Measurements from ENCODE around the gene HAO1. TPM values are rescaled to one million over a fixed set of nuclear protein-coding genes. Genes with fewer than 3 reads are reported as not detected.

The HAO1 gene
- total RNA-seq, 1 donor from 2014 or later = not detected

DNA sequence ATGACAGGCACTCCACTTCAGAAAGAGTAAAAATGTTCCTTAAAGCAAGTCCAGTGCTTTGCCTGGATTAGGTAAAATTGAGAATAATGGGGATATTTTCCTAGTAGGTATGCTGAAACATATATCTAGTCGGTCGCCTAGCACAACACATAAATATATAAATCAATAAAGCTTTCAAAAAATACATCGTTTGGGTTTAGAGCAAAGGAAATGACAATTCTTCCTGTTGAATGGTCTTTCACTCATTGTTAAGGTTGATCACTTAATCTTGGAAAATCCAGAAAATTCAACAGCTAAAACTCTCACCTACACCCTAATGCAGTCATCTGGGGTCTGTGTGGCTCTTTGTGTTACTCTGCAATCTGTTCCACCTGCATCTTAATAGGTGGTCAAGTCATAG is 13.9 kb downstream of the HAO1 start:
- no peak for ATAC-seq

DNA sequence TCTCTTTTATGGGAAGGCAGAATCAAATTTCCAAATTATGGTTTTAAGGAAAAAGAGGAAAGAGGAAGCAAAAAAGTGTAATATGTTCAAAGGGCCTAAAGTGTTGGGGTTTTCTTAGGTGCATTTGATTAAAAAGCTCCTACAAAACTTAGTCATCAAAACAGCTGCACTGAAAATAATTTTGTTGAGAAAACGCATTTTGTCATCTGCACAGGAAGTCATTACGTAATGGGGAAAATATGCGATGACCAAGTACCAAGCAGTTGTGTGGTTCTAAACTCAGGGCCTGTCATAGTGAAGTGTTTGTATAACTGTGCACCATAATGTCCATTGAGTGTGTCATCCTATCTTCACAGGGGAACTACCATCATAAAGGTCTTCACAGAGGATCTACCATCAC is 15.6 kb downstream of the HAO1 start:
- no peak for ATAC-seq

DNA sequence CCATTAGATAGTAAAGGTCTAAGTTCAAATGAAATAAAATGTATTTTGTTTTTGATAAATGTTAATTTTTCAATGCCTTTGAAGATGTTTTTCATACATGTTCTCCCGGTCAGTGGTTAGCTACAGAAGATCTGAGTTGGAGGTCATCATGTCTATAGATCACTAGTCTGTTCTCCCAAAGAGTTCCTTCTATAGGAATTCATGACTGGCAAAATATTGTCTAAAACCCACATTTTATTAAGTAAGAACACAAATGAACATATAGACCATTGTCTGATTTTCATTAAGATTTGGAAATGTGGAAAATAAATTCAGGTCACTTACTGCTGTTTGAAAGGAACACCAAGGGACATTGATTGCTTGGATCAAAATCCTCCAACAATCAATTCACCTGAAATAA is 23.6 kb downstream of the HAO1 start:
- ATAC-seq = no peak

DNA sequence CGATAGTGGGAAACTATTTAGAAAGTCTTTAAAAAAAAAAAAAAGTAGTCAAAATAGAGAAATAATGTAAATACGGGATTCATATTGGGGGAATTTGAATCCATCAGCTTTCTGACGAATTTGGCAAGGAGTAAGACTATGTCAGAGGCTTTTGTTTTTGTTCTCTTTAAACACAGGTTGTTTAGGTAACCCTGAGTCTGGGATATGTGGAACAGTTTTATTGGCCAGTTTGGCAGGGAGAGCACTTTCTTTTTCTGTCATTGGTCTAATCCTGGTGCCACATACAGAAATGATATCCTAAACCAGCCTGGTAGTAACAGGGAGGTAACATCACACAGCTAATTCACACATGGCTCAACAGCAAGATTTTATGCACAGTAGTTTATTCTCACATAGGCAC is 27.7 kb downstream of the HAO1 start:
- no peak for ATAC-seq

DNA sequence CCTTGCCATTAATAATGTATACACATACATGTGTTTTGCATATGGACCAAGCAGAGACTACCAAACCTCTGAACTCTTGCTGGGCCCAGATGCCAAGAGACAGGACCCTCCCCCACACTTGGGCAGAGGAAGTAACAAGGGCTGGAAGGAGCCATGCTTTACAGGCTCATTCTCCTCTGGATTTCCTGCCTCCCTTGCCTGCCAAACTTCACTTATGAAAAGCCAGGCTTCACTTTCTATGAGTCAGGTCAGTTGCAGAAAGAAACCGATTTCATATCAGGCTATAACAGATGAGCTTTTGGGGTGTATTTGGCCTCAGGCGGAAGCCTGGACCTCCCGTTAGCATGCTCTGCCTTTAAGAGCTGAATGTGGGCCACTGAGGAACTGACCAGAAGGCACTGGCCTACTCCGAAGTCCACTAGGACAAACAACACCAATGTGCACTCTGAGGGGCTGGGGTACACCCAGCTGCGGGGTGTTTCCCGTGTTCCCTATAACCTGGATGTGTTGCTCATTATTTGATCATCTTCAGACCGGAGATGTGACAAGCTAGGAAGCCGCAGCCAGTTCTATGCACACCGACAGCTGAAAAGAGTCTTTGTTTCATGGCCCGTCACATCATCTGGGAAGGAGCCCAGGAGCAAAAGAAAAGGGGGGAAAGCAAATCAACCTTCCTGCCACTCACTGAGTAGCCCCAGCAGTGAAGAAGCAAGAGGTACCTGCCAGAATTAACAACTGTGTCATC is 28.5 kb downstream of the HAO1 start:
- ATAC-seq = no peak

DNA sequence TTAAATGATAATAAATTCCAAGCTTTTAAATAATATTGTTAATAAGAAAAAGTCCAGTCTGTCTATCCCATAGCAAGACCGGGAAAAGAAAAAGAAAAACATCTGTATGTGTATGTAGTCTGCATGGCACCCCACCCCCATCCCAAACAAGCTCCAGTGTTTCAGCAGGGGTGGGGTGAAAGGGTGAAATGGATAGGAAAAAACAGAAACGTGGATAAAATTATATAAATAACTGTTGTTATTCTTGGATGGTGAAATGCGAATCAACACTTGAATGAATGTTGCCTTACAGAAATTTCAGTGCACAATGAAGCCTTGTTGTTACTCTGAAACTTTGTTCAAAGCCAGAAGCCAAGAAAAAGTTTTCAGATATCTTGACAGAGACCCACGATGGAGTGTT is 31.4 kb downstream of the HAO1 start:
- no peak for ATAC-seq

DNA sequence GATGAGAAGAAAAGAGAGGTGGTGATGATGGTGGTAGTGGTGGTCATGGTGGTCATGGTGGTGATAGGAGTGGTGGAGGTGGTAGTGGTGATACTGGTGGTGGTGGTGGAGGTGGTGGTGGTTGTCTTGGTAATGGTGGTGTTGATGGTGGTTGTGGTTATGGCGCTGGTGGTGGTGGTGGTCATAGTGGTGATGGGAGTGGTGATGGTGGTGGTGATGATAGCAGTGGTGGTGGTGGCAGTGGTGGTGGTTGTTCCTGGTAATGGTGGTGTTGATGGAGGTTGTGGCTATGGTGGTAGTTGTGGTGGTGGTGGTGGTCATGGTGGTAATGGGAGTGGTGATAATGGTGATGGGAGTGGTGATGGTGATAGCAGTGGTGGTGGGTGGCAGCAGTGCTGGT is 36.8 kb downstream of the HAO1 start:
- ATAC-seq = no peak

DNA sequence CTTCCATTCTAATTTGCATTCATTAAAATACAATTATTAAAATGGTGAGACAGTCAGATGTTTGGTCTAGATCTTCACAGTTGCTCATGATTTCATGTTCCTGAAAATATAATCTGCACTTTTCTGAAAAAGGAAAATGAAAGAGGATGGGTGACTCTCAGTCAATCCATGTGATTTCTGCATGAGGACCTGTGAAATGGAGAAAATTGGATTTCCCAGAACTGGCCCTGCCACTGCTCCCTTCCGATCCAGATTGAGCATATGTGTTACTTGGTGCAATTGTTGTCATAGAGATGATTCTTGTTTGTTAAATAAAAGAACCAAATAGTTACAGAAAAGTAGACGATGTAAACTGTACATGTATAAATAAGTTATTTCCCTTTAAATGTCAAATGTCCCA is 37.4 kb downstream of the HAO1 start:
- no peak for ATAC-seq

DNA sequence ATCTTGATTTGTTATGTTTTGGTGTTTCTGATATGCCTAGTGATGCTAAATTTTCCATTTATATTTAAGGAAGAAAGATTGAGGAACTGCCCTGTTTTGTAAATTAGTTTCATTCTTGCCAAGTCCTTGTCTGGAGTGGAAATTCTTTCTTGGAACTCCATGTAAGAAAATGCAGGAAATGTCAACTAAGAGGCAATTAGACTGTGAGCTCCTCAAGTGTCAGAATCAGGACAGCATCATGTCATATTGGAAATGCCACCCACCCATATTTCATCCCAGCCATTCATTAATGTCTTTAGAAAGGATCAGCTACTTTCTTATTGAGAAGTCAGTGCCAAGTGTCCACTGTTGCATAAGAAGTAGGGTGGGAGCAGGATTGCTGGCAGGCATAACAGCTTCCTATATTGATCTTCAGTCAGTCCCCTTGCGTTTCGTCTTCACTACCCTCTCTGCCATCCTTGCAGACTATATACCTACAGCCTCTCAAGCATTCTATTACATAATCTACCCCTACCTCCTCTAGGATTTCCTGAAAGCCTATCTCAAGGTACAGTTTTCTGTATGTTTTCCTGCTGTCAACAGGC is 42.4 kb downstream of the HAO1 start:
- no peak for ATAC-seq

DNA sequence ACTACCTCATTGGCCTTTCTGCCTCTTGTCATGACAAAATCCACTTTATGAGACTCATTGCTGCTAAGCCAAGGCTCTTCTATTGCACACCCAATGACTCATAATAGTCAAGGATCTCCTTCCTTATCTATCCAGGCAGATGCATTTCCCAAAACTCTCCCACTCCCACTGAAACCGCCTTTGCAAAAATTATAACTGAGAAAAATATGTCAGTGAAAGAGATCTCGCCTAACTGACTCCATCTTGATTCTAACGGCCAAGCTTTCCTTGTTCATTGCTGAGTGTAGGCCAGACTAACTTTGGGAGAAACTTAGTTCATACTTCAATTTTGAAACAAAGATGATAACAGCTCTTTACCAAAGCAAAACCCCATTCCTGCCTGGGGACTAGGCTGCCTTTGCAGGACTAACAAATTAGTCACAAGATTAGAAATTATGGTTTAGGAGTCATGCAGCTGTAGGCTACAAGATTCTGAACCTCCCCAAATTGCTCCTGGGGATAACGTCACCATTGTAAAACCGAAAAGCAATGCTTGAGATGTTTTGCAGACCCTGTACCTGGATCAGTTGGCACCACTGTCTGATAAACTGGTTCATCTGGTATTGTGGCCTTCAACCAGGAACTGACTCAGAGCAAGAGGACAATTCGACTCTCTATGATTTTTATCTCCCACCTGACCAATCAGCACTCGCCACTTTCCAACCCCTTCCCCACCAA is 47.1 kb downstream of the HAO1 start:
- ATAC-seq = no peak

DNA sequence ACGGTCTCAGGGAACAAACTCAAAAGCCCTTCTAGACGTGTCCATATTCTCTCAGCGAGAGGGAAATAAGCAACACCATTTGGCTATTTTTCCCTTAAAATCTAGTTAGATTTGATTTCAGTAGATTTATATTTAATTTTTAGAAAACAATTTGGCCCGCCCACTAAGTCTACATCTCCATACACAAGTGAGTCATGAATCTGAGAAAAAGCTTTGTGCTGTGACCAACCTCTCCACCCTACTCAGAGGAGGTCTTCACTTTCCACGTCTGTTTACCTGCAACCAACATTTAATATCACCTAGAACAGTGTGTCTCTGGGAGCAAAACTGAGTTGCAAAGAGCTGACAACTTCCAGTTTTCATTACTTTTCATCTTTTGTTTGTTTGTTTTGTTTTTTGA is 48.6 kb downstream of the HAO1 start:
- no peak for ATAC-seq

DNA sequence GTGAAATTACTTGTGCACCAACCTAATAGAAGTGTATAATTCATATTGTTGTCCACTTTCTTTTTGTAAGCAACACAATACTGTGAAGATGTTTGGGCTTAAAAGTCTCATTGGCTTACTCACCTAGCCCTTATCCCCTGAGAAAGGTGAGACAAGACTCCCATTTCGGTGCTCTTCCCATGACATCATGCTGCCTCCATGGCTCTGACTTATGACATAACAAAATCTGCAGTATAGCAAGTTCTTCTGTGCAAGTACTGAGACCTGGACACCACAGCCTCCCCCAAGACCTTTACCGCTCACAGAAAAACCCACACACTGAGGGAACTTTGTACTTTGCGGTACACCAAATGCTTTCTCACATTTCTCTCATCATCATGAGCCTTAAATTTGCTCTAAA is 50.5 kb downstream of the HAO1 start:
- no peak for ATAC-seq

DNA sequence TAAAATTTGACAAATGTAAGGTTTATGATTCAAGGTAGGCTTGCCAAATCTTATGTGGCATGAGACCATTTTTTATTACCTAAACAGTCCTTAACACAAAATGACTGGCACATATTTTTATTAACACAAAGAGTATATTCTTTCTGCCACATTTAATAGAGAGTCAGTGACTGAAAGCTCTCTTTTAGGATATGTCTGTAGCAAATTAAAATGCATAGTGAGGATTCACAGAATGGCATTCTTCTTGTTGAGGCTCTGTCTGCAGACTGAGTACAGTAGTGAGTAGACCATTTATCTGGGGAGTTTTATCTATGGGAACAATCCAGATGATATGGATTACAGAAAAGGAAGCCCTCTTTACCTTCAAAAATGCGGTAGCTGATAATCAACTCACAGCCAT is 56.5 kb downstream of the HAO1 start:
- ATAC-seq = no peak

DNA sequence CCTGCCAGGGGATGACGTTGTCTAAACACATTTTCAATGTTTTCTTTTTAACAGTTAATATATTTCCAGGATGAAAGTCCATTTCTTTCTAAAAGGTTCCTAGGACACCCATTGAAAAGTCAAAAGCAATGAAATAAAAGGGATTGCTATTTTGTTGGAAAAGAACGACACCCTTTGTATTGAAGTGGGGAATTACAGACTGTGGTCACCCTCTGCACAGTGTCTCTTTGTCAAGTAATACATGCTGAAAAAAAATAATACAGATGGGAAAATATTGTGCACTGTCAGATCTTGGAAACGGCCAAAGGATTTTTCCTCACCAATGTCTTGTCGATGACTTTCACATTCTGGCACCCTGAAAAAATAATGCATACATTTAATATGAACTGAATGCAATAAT is 56.9 kb downstream of the HAO1 start:
- ATAC-seq = no peak

DNA sequence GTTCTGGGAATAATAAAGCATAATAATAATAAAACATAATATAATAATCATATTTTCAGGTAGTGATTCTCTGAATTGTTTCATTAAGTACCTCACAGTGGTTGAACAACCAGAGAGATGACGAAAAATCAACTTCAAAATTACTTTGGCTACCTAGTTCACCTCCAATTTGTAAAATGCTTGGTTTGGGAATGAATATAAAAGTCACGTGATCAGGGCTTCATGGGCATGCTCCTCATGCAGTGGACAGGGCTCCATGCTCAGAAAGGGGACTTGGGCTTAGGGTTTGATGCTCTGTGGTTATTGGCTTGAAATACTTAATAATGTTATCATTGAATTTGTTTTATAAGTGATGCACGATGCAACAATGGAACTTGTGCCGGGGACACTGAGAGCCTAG is 58.2 kb downstream of the HAO1 start:
- ATAC-seq = no peak

DNA sequence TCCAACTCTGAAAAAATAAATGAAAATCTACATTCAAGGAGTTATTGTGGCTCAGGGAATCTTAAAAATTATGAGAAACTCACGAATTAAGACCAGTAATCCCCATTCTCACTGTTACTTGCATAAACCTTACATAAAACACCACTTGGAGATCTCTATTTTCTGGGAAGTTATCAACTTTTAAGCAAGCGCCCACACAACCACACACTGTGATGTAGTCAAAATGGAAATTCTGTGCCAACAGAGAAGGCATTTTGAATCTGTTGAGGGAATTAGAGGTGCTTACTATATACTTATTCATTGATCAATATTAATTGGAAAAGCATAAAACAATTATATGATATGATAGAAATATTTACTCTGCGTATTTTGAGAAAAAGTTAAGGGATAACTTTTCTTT is 58.7 kb downstream of the HAO1 start:
- ATAC-seq = no peak

DNA sequence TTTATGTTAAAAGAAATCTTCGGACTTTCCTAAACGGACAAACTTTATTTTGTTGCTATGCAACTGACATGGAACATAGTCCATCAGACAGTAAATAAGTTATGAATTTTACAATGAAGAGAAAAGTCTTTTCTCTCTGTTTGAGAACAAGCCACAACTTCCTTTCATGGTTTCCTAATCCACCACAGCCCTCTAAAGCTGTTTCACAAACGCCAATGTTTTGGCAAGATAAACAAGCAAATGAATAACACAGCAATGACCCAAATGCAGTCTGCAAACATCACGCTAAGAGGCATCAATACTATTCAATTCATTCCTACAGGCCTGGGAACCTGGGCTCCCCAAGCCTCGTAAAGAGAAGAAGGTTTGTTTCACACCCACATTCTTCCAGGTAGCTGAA is 60.4 kb downstream of the HAO1 start:
- no peak for ATAC-seq

DNA sequence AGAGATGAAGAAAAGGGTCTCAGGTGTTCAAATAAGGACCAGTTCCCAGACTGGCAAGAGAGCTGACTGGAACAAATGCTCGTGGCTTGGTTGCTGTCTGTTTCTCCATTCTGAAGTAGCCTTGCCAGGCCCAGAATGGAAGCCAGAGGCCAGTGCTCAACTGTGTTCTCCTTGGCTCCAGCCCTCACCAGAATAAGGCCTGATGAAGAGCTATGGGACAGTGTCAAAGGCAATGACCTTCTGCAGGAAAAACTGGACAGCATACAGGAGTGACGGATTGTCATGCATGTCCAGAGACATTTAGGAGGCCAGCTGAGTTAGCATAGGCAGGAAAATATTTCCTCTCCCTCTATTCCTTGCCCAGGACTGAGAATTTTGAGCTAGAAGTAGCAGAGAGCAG is 72.2 kb downstream of the HAO1 start:
- no peak for ATAC-seq

DNA sequence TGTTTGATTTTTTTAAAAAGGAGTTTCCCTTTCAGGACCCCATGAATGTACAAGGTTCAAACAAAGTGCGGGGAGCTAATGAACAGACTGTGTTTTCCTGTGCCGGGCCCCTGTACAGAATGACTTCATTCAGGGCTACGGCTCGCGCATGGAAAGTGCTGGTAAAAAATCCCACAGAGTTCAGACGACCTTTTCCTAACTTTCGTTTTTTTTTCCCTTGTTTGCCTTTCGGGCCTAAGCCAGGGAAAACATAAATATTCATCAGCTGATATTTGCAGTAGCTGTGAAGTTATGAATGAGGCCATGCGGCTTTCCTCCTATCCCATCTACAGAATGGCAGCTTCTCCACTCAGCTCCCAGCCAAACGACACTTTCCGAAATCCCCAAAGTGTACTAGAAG is 74.0 kb downstream of the HAO1 start:
- no peak for ATAC-seq

DNA sequence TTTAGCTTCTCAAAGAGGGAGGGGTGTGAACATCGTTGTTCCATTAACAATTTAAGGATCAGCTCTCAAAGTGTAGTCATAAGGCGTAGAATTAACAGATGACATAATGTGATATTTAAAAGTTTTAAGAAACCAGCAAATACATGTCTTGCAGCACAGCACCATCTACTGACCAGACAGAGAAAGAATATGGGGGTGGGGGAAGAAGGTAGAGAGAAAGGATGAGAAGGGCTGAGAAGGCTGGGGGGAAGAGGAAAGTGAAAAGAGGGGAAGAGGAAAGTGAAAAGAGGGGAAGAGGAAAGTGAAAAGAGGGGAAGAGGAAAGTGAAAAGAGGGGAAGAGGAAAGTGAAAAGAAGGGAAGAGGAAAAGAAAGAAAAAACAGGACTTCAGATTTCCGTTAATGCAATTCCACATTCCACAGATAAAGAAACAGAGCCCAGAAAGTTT is 80.9 kb downstream of the HAO1 start:
- peak; percentile 91 for ATAC-seq

DNA sequence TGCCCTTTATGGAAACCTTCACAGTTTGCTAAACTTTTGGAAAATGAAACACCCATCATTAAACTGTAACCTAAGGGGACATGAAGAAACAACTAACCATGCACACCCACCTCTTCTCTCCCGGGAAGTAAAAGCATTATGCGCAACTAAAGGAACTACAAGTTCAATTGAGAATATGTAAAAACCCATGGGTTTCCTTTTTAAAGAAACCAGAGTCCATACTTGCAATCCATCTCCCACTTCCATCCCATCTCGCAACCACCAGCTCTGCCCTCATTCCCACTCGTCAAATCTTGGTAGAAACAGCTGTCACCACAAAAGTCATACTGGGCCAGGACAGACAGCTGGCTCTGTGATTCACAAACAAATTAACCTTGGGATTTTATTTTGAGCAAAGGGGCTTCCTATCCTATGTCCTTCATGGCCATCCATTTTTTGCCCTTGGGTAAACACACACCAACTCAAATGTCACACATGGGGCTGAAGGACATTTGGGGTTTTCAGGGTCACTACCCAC is 81.5 kb downstream of the HAO1 start:
- no peak for ATAC-seq

DNA sequence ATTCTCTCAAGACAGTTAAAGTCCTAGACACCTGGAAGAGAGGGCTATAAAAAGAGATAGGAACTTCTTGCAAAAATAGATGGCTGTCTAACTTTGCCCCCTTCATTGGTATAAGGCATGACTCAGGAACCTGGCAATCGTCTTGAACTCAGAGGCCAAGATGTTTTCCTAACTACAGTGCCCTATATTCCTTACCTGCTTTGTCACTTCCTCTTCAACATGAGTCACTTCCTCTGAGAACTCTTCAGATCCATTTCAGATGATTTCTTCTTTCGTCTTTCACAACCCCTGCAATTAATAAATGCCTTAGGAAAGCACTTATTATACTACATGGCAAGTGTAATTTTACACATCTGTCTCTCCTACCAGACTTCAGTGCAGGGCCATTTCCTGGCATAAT is 83.5 kb downstream of the HAO1 start:
- peak; percentile 72 for ATAC-seq

DNA sequence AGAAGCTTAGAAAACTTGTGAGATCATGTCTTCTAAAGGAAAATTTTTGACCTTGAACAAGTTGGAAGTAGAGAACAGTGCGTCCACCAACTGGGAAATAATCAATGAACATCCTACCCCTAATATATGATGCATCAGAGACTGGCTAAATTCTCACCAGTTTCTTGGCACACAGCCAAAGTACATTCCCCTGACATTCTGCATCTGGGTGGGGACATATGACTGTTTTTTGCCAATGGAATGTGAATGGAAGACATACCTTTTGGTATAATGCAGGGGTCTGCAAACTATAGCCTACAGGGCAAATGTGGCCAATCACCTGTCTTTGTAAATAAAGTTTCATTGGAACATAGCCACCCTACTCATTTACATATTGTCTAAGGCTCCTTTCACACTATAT is 84.7 kb downstream of the HAO1 start:
- no peak for ATAC-seq

DNA sequence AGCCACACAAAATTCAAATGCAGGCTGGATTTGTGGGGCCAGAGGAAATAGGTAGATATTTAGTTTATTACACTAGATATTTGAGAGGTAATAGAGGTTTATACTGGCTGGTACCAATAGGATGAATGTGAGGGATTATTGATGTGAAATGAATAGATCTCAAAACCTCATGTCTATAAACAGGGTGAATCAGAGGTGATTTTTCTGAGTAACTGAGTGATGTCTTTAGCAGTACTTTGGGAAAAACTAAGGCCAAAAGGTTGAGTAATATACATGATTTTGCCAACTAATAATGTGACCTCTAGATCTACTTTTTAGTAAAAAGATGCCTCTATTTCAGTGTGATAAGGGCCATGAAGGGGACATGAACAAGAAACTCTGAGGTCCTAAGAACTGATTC is 86.8 kb downstream of the HAO1 start:
- no peak for ATAC-seq
